Lower leg skin (tissue), 3 donors: Measurements from ENCODE around the gene MARVELD1.

Experiments
- POLR2A ChIP-seq, 2 donors: fragments of 450-650 bp; IDR thresholded peaks; one replicate each; pipeline ENCODE4 v1.6.1; 2016 to 2017; ENCODE audit warnings: antibody characterized with exemption in 2 of 2, mild to moderate bottlenecking in 1 of 2, moderate library complexity in 1 of 2
- TF ChIP-seq, protein P1 (sequence below), 3 donors: fragments of 450-650 bp; IDR thresholded peaks; one replicate each; pipeline ENCODE4 v1.5.1; 2016; ENCODE audit warnings: antibody characterized with exemption in 3 of 3, mild to moderate bottlenecking in 3 of 3, moderate library complexity in 2 of 3

DNA sequence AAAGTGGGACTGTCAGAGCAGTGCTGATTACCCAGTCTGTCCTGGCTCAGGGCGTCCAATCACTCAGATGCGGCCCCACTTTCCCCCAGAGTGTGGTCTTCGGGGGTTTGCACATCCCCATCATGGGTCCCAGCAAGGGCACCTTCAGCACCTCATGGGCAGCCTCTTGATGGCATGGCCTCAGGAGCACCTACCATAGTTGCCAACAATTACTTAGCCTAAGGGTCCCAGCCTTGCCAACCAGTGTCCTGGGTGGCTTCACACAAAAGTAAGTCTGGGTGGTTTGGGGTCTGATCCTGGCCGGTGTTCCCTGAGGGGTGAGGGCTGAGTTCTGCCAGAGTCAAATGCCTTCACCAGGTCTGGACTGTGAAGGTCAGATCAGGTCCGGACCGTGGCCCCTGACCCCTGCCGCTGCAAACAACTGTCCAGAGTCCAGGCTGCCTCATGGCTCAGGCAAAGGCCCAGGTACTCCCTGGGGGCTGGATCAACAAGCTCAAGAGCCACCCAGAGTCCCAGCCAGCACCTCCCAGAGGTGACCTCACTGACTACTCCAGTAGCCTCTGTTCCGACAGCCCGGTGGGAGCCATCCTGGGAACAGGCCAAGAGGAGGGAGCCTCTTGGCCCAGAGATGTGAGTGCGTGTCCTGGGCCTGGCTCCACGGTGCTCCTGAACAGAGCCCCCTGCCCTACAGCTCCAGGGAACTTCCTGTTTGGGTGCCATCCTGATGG, 6.2 kb upstream of the MARVELD1 start:
- TF ChIP-seq, protein P1, sequence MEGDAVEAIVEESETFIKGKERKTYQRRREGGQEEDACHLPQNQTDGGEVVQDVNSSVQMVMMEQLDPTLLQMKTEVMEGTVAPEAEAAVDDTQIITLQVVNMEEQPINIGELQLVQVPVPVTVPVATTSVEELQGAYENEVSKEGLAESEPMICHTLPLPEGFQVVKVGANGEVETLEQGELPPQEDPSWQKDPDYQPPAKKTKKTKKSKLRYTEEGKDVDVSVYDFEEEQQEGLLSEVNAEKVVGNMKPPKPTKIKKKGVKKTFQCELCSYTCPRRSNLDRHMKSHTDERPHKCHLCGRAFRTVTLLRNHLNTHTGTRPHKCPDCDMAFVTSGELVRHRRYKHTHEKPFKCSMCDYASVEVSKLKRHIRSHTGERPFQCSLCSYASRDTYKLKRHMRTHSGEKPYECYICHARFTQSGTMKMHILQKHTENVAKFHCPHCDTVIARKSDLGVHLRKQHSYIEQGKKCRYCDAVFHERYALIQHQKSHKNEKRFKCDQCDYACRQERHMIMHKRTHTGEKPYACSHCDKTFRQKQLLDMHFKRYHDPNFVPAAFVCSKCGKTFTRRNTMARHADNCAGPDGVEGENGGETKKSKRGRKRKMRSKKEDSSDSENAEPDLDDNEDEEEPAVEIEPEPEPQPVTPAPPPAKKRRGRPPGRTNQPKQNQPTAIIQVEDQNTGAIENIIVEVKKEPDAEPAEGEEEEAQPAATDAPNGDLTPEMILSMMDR (IDR thresholded peaks at IDR 0.05), result no peak
- TF ChIP-seq POLR2A (IDR thresholded peaks at IDR 0.05), result no peak
